Mononuclear cell (primary cell): ENCODE measurements around the gene LZTS3. TPM values are rescaled to one million over a fixed set of nuclear protein-coding genes. Genes with fewer than 3 reads are reported as not detected.

Source experiments
- H3K27me3 ChIP-seq: 2 replicates; pipeline ENCODE4 v1.6.0; 2011; ENCODE audit warnings: low read length, control low read depth; ENCODE audit not compliant: insufficient read depth
- H3K4me1 ChIP-seq: 2 replicates; pipeline ENCODE4 v1.5.1; 2011; ENCODE audit warnings: mild to moderate bottlenecking, low read length, control low read depth; ENCODE audit not compliant: insufficient read depth
- H3K4me3 ChIP-seq: 2 replicates; pipeline ENCODE4 v1.5.1; 2011; ENCODE audit warnings: mild to moderate bottlenecking, low read length, moderate library complexity
- H3K9me3 ChIP-seq: 2 replicates; pipeline ENCODE4 v1.5.1; 2011; ENCODE audit warnings: low read depth, mild to moderate bottlenecking, control low read depth, low read length
- total RNA-seq: library from RNA; depleted of rRNA; stranded (reverse); fragments of >200 nt; gene quantifications from one replicate; pipeline ENCODE4 v1.2.3, GENCODE V29; 2012

Gene LZTS3
- total RNA-seq, 1 donor, result 17.6 TPM

DNA sequence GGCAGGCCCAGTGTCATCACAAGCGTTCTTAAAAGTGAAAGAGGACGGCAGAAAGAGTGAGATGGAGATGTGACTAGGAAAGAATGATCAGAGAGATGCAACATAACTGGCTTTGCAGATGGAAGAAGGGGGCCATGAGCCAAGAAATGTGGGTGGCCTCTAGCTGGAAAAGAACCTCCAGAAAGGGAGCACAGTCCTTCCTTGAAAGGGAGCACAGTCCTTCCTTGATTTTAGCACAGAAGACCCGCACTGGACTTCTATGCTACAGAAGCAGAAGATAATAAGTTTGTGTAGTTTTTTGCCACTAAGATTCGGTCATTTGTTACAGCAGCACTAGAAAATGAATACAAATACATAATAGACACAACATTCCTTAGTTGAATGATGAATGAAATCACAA is 7.0 kb upstream of the LZTS3 start:
- H3K27me3 ChIP-seq, result peaks cover 4% of the 10 kb centered on the region
- no peak overlapping the region for H3K4me3 ChIP-seq
- H3K9me3 ChIP-seq, result no peaks in the 10 kb centered on the region
- H3K4me1 ChIP-seq, result no peaks in the 10 kb centered on the region

GRCh38 chr20:3177746-3178485 is 4.6 kb upstream of the LZTS3 start:
- no peak overlapping the region for H3K4me3 ChIP-seq

DNA sequence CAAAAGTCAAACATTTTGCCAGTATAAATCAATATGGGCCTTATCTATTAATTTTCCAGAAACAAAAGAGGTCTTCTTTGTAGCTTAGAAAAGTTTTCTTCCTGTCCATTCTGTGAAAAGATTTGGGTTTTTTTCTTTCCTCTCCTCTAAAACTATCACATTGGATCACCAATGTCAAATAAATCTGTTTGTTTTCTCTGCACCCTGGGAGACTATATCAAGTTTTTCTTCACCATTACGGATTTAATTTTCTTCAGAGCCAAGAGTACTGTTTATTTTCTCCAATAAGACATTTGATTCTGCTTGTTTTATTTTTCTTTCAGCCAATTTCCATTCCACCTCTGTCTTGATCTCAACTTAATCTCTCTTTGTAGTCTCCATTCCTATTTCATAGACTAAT is 1.9 kb upstream of the LZTS3 start:
- H3K9me3 ChIP-seq, result no peaks in the 10 kb centered on the region
- H3K4me3 ChIP-seq, result no peak overlapping the region
- peaks cover 18% of the 10 kb centered on the region for H3K4me1 ChIP-seq
- H3K27me3 ChIP-seq, result peaks cover 38% of the 10 kb centered on the region

More at GRCh38 chr20:3177746-3178485, 4.6 kb upstream of the LZTS3 start:
- H3K4me1 ChIP-seq, result peaks cover 13% of the 10 kb centered on the region
- H3K27me3 ChIP-seq, result peaks cover 22% of the 10 kb centered on the region
- H3K9me3 ChIP-seq, result no peaks in the 10 kb centered on the region

- Histone ChIP-seq H3K4me3 (no peak overlapping the region), H3K9me3 (no peaks in the 10 kb centered on the region), H3K4me1 (peaks cover 18% of the 10 kb centered on the region), H3K27me3 (peaks cover 38% of the 10 kb centered on the region)
Observed at GRCh38 chr20:3174442-3175261, 1.3 kb upstream of the LZTS3 start.

GRCh38 chr20:3173610-3174441 is 477 bp upstream of the LZTS3 start:
- Histone ChIP-seq H3K4me3 (peak overlapping the region; percentile 57), H3K9me3 (no peaks in the 10 kb centered on the region), H3K4me1 (peaks cover 18% of the 10 kb centered on the region), H3K27me3 (peaks cover 43% of the 10 kb centered on the region)

GRCh38 chr20:3172126-3172932 is 1.0 kb downstream of the LZTS3 start:
- peaks cover 56% of the 10 kb centered on the region for H3K27me3 ChIP-seq

DNA sequence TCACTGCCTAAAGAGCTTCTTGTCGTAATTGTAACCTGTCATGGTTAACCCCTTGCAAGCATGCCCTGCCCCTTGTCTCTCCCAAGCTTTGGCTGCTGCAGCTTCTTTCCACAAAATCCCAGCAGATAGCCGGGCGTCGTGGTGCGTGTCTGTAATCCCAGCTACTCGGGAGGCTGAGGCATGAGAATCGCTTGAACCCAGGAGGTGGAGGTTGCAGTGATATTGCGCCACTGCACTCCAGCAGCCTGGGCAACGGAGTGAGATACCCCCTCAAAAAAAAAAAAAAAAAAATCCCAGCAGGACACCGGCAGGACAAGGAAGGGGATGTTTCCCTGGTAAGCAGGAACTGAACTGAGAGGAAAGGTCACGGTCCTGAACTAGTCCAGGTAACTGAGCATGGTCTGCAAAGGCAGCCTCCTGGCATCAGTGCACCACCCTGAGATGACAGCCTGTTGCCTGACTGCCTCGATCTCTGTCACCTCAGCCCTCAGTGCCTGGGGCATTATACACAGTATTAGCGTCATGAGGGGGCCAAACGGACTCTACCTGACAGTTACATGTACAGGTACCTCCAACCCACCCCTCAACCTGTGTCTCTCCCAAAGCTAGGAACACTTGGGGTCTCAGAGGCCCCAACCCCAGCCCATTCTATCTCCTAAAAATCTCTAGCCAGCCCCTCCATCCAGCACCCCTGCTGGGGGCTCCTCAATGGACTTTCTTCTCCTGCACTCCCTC is 1.8 kb downstream of the LZTS3 start:
- Histone ChIP-seq H3K27me3 (peaks cover 60% of the 10 kb centered on the region), H3K9me3 (no peaks in the 10 kb centered on the region), H3K4me1 (peaks cover 18% of the 10 kb centered on the region), H3K4me3 (no peak overlapping the region)

More at GRCh38 chr20:3172126-3172932, 1.0 kb downstream of the LZTS3 start:
- Histone ChIP-seq H3K9me3 (no peaks in the 10 kb centered on the region), H3K4me3 (no peak overlapping the region), H3K4me1 (peaks cover 18% of the 10 kb centered on the region)

DNA sequence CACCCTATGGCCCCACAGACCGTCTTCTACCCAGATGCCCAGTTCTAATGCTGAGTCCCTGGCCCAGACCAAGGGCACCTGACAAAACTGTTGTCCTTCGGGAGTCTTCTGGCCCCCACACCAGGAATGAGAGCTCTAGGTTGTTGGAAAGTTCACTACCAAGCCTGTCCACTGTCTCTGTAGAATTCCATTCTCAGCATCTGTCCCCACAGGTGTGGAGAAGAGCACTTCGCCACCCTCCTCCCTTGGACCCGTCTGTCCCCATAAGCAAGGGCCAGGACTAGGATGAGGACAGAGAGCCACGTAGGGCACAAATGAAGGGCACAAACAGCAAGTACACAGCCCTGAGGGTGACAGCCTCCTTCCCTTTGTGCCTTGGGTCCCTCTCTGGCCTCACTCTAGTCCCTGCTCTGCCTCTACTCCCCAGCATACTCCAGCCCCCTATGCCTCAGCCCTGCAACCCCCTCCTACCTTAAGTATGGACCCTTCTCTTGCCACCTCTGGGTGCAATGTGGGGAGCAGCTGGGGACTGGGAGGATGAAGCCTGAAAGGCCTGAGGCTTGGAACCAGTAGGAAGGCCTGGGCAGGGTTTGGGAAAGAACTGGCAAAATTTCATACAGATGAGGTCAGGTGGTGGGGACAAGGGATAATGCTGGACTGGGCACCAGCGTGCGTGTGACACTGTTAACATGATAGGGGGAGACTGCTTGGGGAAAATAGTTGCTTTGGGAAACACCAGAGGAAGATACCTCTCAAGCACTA is 4.3 kb downstream of the LZTS3 start:
- no peak overlapping the region for H3K4me3 ChIP-seq
- peaks cover 13% of the 10 kb centered on the region for H3K4me1 ChIP-seq
- peaks cover 42% of the 10 kb centered on the region for H3K27me3 ChIP-seq
- no peaks in the 10 kb centered on the region for H3K9me3 ChIP-seq

DNA sequence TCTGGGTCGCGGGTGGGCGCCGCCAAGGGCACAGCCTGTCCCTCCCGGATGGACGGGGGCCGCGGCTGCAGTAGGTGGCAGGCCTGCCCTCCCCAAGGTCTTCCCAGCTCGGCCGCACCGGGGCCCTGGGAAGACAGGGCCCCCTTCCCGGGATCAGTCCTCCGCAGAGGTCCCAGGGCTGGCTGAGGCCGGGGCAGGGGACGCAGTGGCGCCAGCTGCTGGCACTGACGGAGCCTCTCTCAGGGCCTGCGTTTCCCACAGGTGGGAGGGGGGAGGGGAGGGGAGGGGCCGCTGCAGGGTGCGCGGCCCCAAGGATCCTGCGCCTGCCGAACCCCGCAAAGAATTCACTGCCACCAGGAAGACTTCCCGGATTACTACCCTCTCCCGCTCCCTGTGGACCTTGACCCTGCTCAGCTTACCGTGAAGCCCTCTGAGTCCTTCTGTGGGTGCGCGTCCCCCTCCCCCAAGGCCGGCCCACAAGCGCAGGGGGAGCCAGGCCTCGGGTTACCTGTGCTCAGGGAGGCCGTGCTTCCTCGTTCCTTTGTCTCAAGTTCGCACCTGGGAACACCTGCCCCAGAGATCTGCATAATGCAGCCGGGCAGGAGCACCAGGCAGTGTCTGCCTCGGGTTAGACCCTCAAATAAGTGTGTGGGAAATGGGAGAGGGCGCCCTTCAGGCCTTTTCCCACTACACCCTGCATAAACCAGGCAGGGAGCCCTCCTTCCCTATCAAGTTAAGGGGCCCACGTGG is 5.1 kb downstream of the LZTS3 start:
- Histone ChIP-seq H3K4me3 (no peak overlapping the region), H3K9me3 (no peaks in the 10 kb centered on the region), H3K27me3 (peaks cover 38% of the 10 kb centered on the region), H3K4me1 (peaks cover 7% of the 10 kb centered on the region)

DNA sequence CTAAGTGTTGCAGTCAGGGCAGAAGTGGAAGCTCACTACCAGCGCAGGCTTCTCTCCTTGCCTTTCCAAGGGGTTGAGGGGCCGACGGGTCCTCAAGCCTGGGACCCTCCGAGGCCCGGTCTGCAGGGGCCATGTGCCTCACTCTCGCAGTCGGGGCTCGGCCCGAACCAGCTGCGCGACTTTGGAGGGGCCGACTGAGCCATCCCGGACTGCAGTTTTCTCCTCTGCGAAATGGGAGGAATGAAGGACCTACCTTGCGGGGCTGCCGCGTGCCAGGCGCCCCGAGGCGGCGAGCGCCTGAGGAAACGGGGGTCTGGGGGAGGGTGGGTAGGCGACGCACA is 5.6 kb downstream of the LZTS3 start:
- Histone ChIP-seq H3K9me3 (no peaks in the 10 kb centered on the region), H3K4me1 (peaks cover 3% of the 10 kb centered on the region), H3K4me3 (no peak overlapping the region), H3K27me3 (peaks cover 37% of the 10 kb centered on the region)

- H3K4me1 ChIP-seq, result no peaks in the 10 kb centered on the region
- peaks cover 29% of the 10 kb centered on the region for H3K27me3 ChIP-seq
- H3K9me3 ChIP-seq, result no peaks in the 10 kb centered on the region
- no peak overlapping the region for H3K4me3 ChIP-seq
Observed at GRCh38 chr20:3166913-3167342, 6.4 kb downstream of the LZTS3 start.

DNA sequence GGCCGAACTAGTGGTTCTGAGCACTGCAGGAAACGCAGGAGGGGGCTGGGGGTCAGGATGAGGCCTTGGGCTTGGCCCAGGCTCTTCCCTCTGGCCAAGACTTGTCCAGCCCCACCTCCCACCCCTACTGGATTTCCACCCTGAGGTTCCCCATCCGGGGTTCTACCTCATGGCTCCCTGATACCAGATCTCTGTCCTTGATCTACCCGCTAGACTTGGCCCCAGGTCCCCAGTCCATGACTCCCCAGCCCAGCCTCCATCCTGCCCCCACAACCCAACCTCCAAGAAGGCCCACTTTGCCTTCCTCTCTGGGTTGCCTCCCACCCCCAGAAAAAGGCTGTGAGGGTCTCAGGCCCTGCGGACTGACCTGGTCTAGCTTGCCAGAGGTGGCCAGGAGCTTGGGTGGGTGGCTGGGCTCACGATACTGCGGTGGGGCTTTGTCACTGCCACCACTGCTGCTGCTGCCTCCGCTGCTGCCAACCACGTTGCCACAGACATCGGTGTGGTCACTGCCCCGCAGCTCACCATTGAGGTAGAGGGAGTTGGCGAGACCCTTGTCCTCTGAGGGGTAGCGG is 6.9 kb downstream of the LZTS3 start:
- Histone ChIP-seq H3K9me3 (no peaks in the 10 kb centered on the region), H3K4me3 (no peak overlapping the region), H3K4me1 (no peaks in the 10 kb centered on the region), H3K27me3 (peaks cover 25% of the 10 kb centered on the region)
